ENCODE measurements around the gene NRP1. TPM values are rescaled to one million over a fixed set of nuclear protein-coding genes. Genes with fewer than 3 reads are reported as not detected.
A peak's percentile ranks its signal among the peaks of the same experiment; 100 is the strongest.
"Not testable (repeated sequence)": the region's sequence is repeated elsewhere in the genome, so short reads cannot be mapped to it uniquely, and the experiment has no call there.

NRP1 gene
- polyA plus RNA-seq, 6 donors from 2014 or later: not detected

GRCh38 chr10:33306701-33307519 is 27.6 kb downstream of the NRP1 start:
- no peak overlapping the region for H3K4me3 Mint-ChIP-seq
- H3K4me1 Mint-ChIP-seq: no peaks in the 10 kb centered on the region
- H3K9me3 Mint-ChIP-seq: peaks cover 0 to 4% (median 2%) of the 10 kb centered on the region in 7 donors
- DNase-seq (no peak), ATAC-seq (ENCODE audit: low read depth in 2 of 2) (no peak)
- no peaks in the 10 kb centered on the region for H3K36me3 Mint-ChIP-seq
- no peaks in the 10 kb centered on the region for H3K27me3 Mint-ChIP-seq
- H3K27ac Mint-ChIP-seq: no peak overlapping the region

GRCh38 chr10:33306126-33306525 is 28.3 kb downstream of the NRP1 start:
- Mint-ChIP-seq H3K9me3 (peaks cover 0 to 4% (median 2%) of the 10 kb centered on the region in 7 donors), H3K4me3 (no peak overlapping the region), H3K36me3 (no peaks in the 10 kb centered on the region), H3K27me3 (no peaks in the 10 kb centered on the region), H3K27ac (no peak overlapping the region), H3K4me1 (no peaks in the 10 kb centered on the region)
- DNase-seq: no peak
- ATAC-seq (ENCODE audit: low read depth in 2 of 2): no peak

- Mint-ChIP-seq H3K4me3 (no peak overlapping the region), H3K9me3 (peaks cover 0 to 4% (median 2%) of the 10 kb centered on the region in 7 donors), H3K27me3 (no peaks in the 10 kb centered on the region), H3K36me3 (no peaks in the 10 kb centered on the region), H3K4me1 (no peaks in the 10 kb centered on the region), H3K27ac (no peak overlapping the region)
- ATAC-seq (ENCODE audit: low read depth in 2 of 2) (no peak), DNase-seq (no peak)
Observed at GRCh38 chr10:33304423-33305225, 29.8 kb downstream of the NRP1 start.

- no peak overlapping the region for H3K27ac Mint-ChIP-seq
- ATAC-seq (ENCODE audit: low read depth in 2 of 2): no peak
- H3K4me3 Mint-ChIP-seq: no peak overlapping the region
- no peak for DNase-seq
- H3K27me3 Mint-ChIP-seq: no peaks in the 10 kb centered on the region
- H3K36me3 Mint-ChIP-seq: no peaks in the 10 kb centered on the region
- no peaks in the 10 kb centered on the region for H3K4me1 Mint-ChIP-seq
- H3K9me3 Mint-ChIP-seq: peaks cover 0 to 4% (median 2%) of the 10 kb centered on the region in 7 donors
Observed at GRCh38 chr10:33303988-33304387, 30.5 kb downstream of the NRP1 start.

- Mint-ChIP-seq H3K27me3 (no peaks in the 10 kb centered on the region), H3K9me3 (no peaks in the 10 kb centered on the region), H3K4me3 (peak overlapping the region in 1 of 8 donors; percentile 18), H3K4me1 (no peaks in the 10 kb centered on the region), H3K27ac (no peak overlapping the region), H3K36me3 (no peaks in the 10 kb centered on the region)
- ATAC-seq (ENCODE audit: low read depth in 2 of 2) (no peak), DNase-seq (no peak)
Observed at GRCh38 chr10:33302208-33302829, 32.1 kb downstream of the NRP1 start.

- H3K27me3 Mint-ChIP-seq: no peaks in the 10 kb centered on the region
- no peak for ATAC-seq (ENCODE audit: low read depth in 2 of 2)
- no peak overlapping the region for H3K4me3 Mint-ChIP-seq
- no peak overlapping the region for H3K27ac Mint-ChIP-seq
- H3K4me1 Mint-ChIP-seq: no peaks in the 10 kb centered on the region
- no peak for DNase-seq
- H3K9me3 Mint-ChIP-seq: no peaks in the 10 kb centered on the region
- no peaks in the 10 kb centered on the region for H3K36me3 Mint-ChIP-seq
Observed at GRCh38 chr10:33301097-33301789, 33.2 kb downstream of the NRP1 start.

- not testable (repeated sequence) for H3K4me1 Mint-ChIP-seq; H3K4me3 Mint-ChIP-seq; DNase-seq; H3K9me3 Mint-ChIP-seq; H3K27me3 Mint-ChIP-seq; H3K27ac Mint-ChIP-seq; ATAC-seq (ENCODE audit: low read depth in 2 of 2); H3K36me3 Mint-ChIP-seq
Observed at GRCh38 chr10:33300544-33300943, 33.9 kb downstream of the NRP1 start.

- no peak for DNase-seq
- H3K36me3 Mint-ChIP-seq: no peaks in the 10 kb centered on the region
- H3K9me3 Mint-ChIP-seq: no peaks in the 10 kb centered on the region
- H3K27ac Mint-ChIP-seq: no peak overlapping the region
- H3K27me3 Mint-ChIP-seq: no peaks in the 10 kb centered on the region
- no peak for ATAC-seq (ENCODE audit: low read depth in 2 of 2)
- no peaks in the 10 kb centered on the region for H3K4me1 Mint-ChIP-seq
- no peak overlapping the region for H3K4me3 Mint-ChIP-seq
Observed at GRCh38 chr10:33298893-33299292, 35.6 kb downstream of the NRP1 start.

- DNase-seq: no peak
- no peaks in the 10 kb centered on the region for H3K4me1 Mint-ChIP-seq
- H3K27me3 Mint-ChIP-seq: no peaks in the 10 kb centered on the region
- H3K27ac Mint-ChIP-seq: no peak overlapping the region
- no peaks in the 10 kb centered on the region for H3K9me3 Mint-ChIP-seq
- ATAC-seq (ENCODE audit: low read depth in 2 of 2): no peak
- no peaks in the 10 kb centered on the region for H3K36me3 Mint-ChIP-seq
- no peak overlapping the region for H3K4me3 Mint-ChIP-seq
Observed at GRCh38 chr10:33298110-33298509, 36.4 kb downstream of the NRP1 start.

- ATAC-seq (ENCODE audit: low read depth in 2 of 2) (no peak), DNase-seq (no peak)
- H3K27me3 Mint-ChIP-seq: no peaks in the 10 kb centered on the region
- no peak overlapping the region for H3K27ac Mint-ChIP-seq
- no peak overlapping the region for H3K4me3 Mint-ChIP-seq
- no peaks in the 10 kb centered on the region for H3K9me3 Mint-ChIP-seq
- H3K36me3 Mint-ChIP-seq: no peaks in the 10 kb centered on the region
- no peaks in the 10 kb centered on the region for H3K4me1 Mint-ChIP-seq
Observed at GRCh38 chr10:33295851-33296250, 38.6 kb downstream of the NRP1 start.

GRCh38 chr10:33293531-33294170 is 40.8 kb downstream of the NRP1 start:
- H3K27me3 Mint-ChIP-seq: peaks cover 0 to 6% (median 0%) of the 10 kb centered on the region in 3 donors
- H3K4me3 Mint-ChIP-seq: no peak overlapping the region
- H3K4me1 Mint-ChIP-seq: no peaks in the 10 kb centered on the region
- no peak for ATAC-seq (ENCODE audit: low read depth in 2 of 2)
- H3K27ac Mint-ChIP-seq: no peak overlapping the region
- H3K36me3 Mint-ChIP-seq: no peaks in the 10 kb centered on the region
- no peaks in the 10 kb centered on the region for H3K9me3 Mint-ChIP-seq
- DNase-seq: no peak

GRCh38 chr10:33293076-33293475 is 41.4 kb downstream of the NRP1 start:
- Mint-ChIP-seq H3K4me3 (no peak overlapping the region), H3K9me3 (no peaks in the 10 kb centered on the region), H3K4me1 (no peaks in the 10 kb centered on the region), H3K27me3 (peaks cover 0 to 6% (median 0%) of the 10 kb centered on the region in 3 donors), H3K36me3 (no peaks in the 10 kb centered on the region), H3K27ac (no peak overlapping the region)
- DNase-seq (no peak), ATAC-seq (ENCODE audit: low read depth in 2 of 2) (no peak)

- ATAC-seq (ENCODE audit: low read depth in 2 of 2) (no peak), DNase-seq (no peak)
- Mint-ChIP-seq H3K27me3 (peaks cover 0 to 6% (median under 1%) of the 10 kb centered on the region in 3 donors), H3K27ac (no peak overlapping the region), H3K4me1 (no peaks in the 10 kb centered on the region), H3K9me3 (no peaks in the 10 kb centered on the region), H3K36me3 (no peaks in the 10 kb centered on the region), H3K4me3 (no peak overlapping the region)
Observed at GRCh38 chr10:33291053-33291592, 43.3 kb downstream of the NRP1 start.
